GM12878 (cell line): ENCODE data around the gene C15orf39. TPM values are rescaled to one million over a fixed set of nuclear protein-coding genes. Genes with fewer than 3 reads are reported as not detected.

Experiments used
- ATAC-seq: fragments of 200-7000 bp; cut with Tn5 transposase; 3 replicates; pipeline ENCODE4 v1.9.1; 2020; ENCODE audit warnings: mild to moderate bottlenecking, moderate library complexity
- BruUV-seq: library from RNA; stranded (reverse); fragments of 400-500 nt; replicated peaks from 2 replicates; lab custom pipeline; 2021; lab: Mats Ljungman, UMichigan
- CTCF ChIA-PET: fragments of 300-600 bp; sonication (Branson Sonifier 250); formaldehyde crosslinking; extraction: SDS; loops from one replicate; lab custom pipeline; 2021; ENCODE audit warnings: inconsistent platforms; lab: Yijun Ruan, JAX
- POLR2A ChIA-PET: fragments of 350-600 bp; formaldehyde crosslinking; extraction: SDS; loops from one replicate; lab custom pipeline; 2021; ENCODE audit warnings: inconsistent platforms; lab: Charles Lee
- RAD21 ChIA-PET: fragments of 300-600 bp; sonication (Branson Sonifier 250); formaldehyde crosslinking; loops from one replicate; lab custom pipeline; 2023; ENCODE audit warnings: antibody characterized with exemption; ENCODE audit not compliant: unreplicated experiment; lab: Charles Lee
- SMC1A ChIA-PET: fragments of 300-600 bp; sonication (Branson Sonifier 250); formaldehyde crosslinking; loops from one replicate; lab custom pipeline; 2023; ENCODE audit not compliant: unreplicated experiment, uncharacterized antibody; lab: Charles Lee
- DNase-seq: peaks from one replicate; pipeline ENCODE4 v3.0.0-alpha.2; 2011; ENCODE audit warnings: low read depth, low spot score
- FAIRE-seq: peaks from 3 replicates; lab custom pipeline; 2011; peaks lifted over from hg19 to GRCh38; lab: Jason Lieb, UNC
- H2AFZ ChIP-seq: 2 replicates; pipeline ENCODE4 v1.6.0; 2011; ENCODE audit warnings: low read depth, low read length, control low read depth; ENCODE audit not compliant: control insufficient read depth
- H3K27ac ChIP-seq: 2 replicates; pipeline ENCODE4 v1.5.1; 2011; ENCODE audit warnings: control low read depth; ENCODE audit not compliant: control insufficient read depth, insufficient read depth
- H3K27me3 ChIP-seq, 2 experiments: replicated peaks in 1 of 2; 2 replicates each; pipeline versions ENCODE4 v1.6.0 to v1.6.1; 2011; ENCODE audit warnings: low read length in 1 of 2; ENCODE audit not compliant: control insufficient read depth in 2 of 2, insufficient read depth in 2 of 2
- H3K36me3 ChIP-seq, 2 experiments: 2 replicates each; pipeline ENCODE4 v1.5.1; 2011; ENCODE audit warnings: low read length in 1 of 2; ENCODE audit not compliant: control insufficient read depth in 2 of 2, insufficient read depth in 2 of 2
- H3K4me1 ChIP-seq: 2 replicates; pipeline ENCODE4 v1.6.1; 2011; ENCODE audit warnings: mild to moderate bottlenecking, low read length, moderate library complexity, mixed read lengths; ENCODE audit not compliant: control insufficient read depth, insufficient read depth
- H3K4me2 ChIP-seq: 2 replicates; pipeline ENCODE4 v1.6.0; 2011; ENCODE audit warnings: control low read depth; ENCODE audit not compliant: control insufficient read depth, insufficient read depth
- H3K4me3 ChIP-seq: fragments of 200-600 bp; sonication (generic); 2 replicates; pipeline ENCODE4 v1.5.1; 2016
- H3K79me2 ChIP-seq: 2 replicates; pipeline ENCODE4 v1.6.0; 2011; ENCODE audit warnings: low read length; ENCODE audit not compliant: control insufficient read depth, insufficient read depth
- H3K9ac ChIP-seq: 2 replicates; pipeline ENCODE4 v1.8.0; 2011; ENCODE audit warnings: low read length, control low read depth, mixed read lengths; ENCODE audit not compliant: control insufficient read depth, insufficient read depth
- H3K9me3 ChIP-seq: replicated peaks from 3 replicates; pipeline ENCODE4 v1.5.1; 2011; ENCODE audit warnings: mild to moderate bottlenecking, low read length; ENCODE audit not compliant: control insufficient read depth, insufficient read depth
- H4K20me1 ChIP-seq: 2 replicates; pipeline ENCODE4 v1.6.0; 2011; ENCODE audit not compliant: control insufficient read depth, insufficient read depth
- CTCF ChIP-seq, 3 experiments: IDR thresholded peaks in 2 of 3; conservative IDR thresholded peaks in 1 of 3; 2 replicates each; pipeline ENCODE4 v1.5.1; 2011; ENCODE audit warnings: low read depth in 3 of 3, low read length in 3 of 3, mild to moderate bottlenecking in 3 of 3, control low read depth in 2 of 3, moderate library complexity in 2 of 3, inconsistent platforms in 1 of 3, mixed read lengths in 1 of 3; ENCODE audit not compliant: control insufficient read depth in 2 of 3, insufficient read depth in 1 of 3; ENCODE audit errors: extremely low read depth in 1 of 3
- DPF2 ChIP-seq: fragments of 450-650 bp; IDR thresholded peaks from 2 replicates; pipeline ENCODE4 v1.6.1; 2017; ENCODE audit warnings: mild to moderate bottlenecking
- EED ChIP-seq: sonication (generic); IDR thresholded peaks from 2 replicates; pipeline ENCODE4 v1.6.1; 2016; ENCODE audit warnings: antibody characterized with exemption, low read depth
- GATAD2B ChIP-seq: fragments of 450-650 bp; conservative IDR thresholded peaks from 2 replicates; pipeline ENCODE4 v1.6.1; 2017; ENCODE audit warnings: low read depth, mild to moderate bottlenecking, moderate library complexity
- IKZF2 ChIP-seq, 2 experiments: fragments of 450-650 bp; IDR thresholded peaks; 2 replicates each; pipeline ENCODE4 v1.6.1; 2017; ENCODE audit warnings: mild to moderate bottlenecking in 2 of 2, moderate library complexity in 2 of 2
- MLLT1 ChIP-seq: fragments of 450-650 bp; IDR thresholded peaks from 2 replicates; pipeline ENCODE4 v1.6.1; 2016; ENCODE audit warnings: mild to moderate bottlenecking
- NFYB ChIP-seq: IDR thresholded peaks from 2 replicates; pipeline ENCODE4 v1.6.1; 2011; ENCODE audit warnings: low read depth, mild to moderate bottlenecking, low read length, improper control_type of control experiment, moderate library complexity; ENCODE audit not compliant: insufficient read depth
- PAX5 ChIP-seq: IDR thresholded peaks from 2 replicates; pipeline ENCODE4 v1.6.1; 2011; ENCODE audit warnings: low read depth, low read length, borderline replicate concordance
- POLR2AphosphoS2 ChIP-seq: IDR thresholded peaks from 2 replicates; pipeline ENCODE4 v1.6.1; 2011; ENCODE audit warnings: low read depth, mild to moderate bottlenecking, low read length, improper control_type of control experiment, moderate library complexity
- POLR2AphosphoS5 ChIP-seq: IDR thresholded peaks from 2 replicates; pipeline ENCODE4 v1.6.1; 2011; ENCODE audit warnings: mild to moderate bottlenecking, low read length, inconsistent platforms
- PRDM15 ChIP-seq: fragments of 450-650 bp; formaldehyde crosslinking; IDR thresholded peaks from 2 replicates; pipeline ENCODE4 v1.4.0; 2020; ENCODE audit warnings: mild to moderate bottlenecking, moderate library complexity
- RUNX3 ChIP-seq: IDR thresholded peaks from 2 replicates; pipeline ENCODE4 v1.6.1; 2012; ENCODE audit warnings: low read length, inconsistent platforms
- TCF3 ChIP-seq: IDR thresholded peaks from 2 replicates; pipeline ENCODE4 v1.6.1; 2012; ENCODE audit warnings: low read depth, mild to moderate bottlenecking, low read length, borderline replicate concordance; ENCODE audit not compliant: insufficient read depth
- WGBS: methylation state at CpG from one replicate; pipeline ENCODE4 v1.1.6; 2016; ENCODE audit warnings: low lambda C conversion rate; ENCODE audit not compliant: insufficient replicate concordance, insufficient coverage; ENCODE audit errors: missing lambda C conversion rate; 5-methylcytosine and 5-hydroxymethylcytosine counted together
- in situ Hi-C: fragments of 300-500 bp; cut with MboI; formaldehyde crosslinking; loops from 9 replicates; pipeline ENCODE4 v1.14.3; 2018; ENCODE audit warnings: mixed read lengths
- intact Hi-C: fragments of 100-400 bp; cut with micrococcal nuclease; formaldehyde crosslinking; loops from one replicate; pipeline ENCODE4 v1.14.2; 2022; ENCODE audit not compliant: unreplicated experiment
- polyA plus RNA-seq, 11 experiments: library from polyadenylated mRNA; depleted of rRNA in 4 of 11; unstranded in 6 of 11; stranded (reverse) in 5 of 11; fragments of >200 nt; fragmentation: Nextera tagmentation in 4 of 11; fragmentation: Illumina TruSeq in 1 of 11; extraction: Ambion mirVana in 4 of 11; extraction: Trizol in 1 of 11; gene quantifications; 1 replicate in 1 of 11; 2 replicates in 10 of 11; pipeline versions ENCODE4 v1.2.1 to v1.2.3, GENCODE V29; 2011 to 2016; ENCODE audit warnings: inconsistent platforms in 2 of 11, missing spikeins in 2 of 11, low read depth in 1 of 11
- total RNA-seq, 4 experiments: library from RNA; depleted of rRNA in 3 of 4; stranded (reverse); fragments of >200 nt in 3 of 4; fragmentation: Illumina TruSeq in 1 of 4; extraction: Trizol in 1 of 4; gene quantifications; 2 replicates each; pipeline versions ENCODE4 v1.2.1 to v1.2.3, GENCODE V29; 2013 to 2021

Gene C15orf39
- total and polyA plus RNA-seq, 10 of the 15 experiments (the other 5 are each of a cell fraction or from before 2014, with no cell fraction given), result 2.3 to 139 (median 33.0) TPM

- DNase-seq, result no peak
- Histone ChIP-seq H3K27ac (no peak overlapping the region), H3K9ac (no peak overlapping the region)
- intact Hi-C loops, result no loop called here
- ChIA-PET SMC1A (no interaction called here), RAD21 (interaction anchor here (0.9 kb wide), 1 partner anchor 121 kb away, joined by 5 read pairs; no protein-coding TSS in a partner anchor)
- no peak for TF ChIP-seq PAX5
- no peak for TF ChIP-seq POLR2AphosphoS2
- no peak for TF ChIP-seq CTCF (IDR thresholded peaks at IDR 0.05 in 2 of 3, conservative IDR thresholded peaks at IDR 0.05 in 1 of 3; ENCODE audit: control insufficient read depth in 2 of 3, extremely low read depth in 1 of 3, insufficient read depth in 1 of 3, low read depth in 3 of 3, low read length in 3 of 3)
- TF ChIP-seq RUNX3, result no peak
- no peak for TF ChIP-seq IKZF2 (IDR thresholded peaks at IDR 0.05)
- no peak for TF ChIP-seq EED
- TF ChIP-seq POLR2AphosphoS5, result no peak
- no peak for TF ChIP-seq MLLT1
- TF ChIP-seq NFYB, result no peak
- TF ChIP-seq GATAD2B, result no peak
- no peak for TF ChIP-seq PRDM15 (CRISPR knock-in tag)
- no peak for TF ChIP-seq DPF2
- TF ChIP-seq TCF3, result no peak
- TF ChIP-seq, all 136 proteins: peak for 0
- no peaks in the 10 kb centered on the region for H3K9me3 ChIP-seq
- BruUV-seq, result no TSS peak
- no peak for FAIRE-seq
- no peaks in the 10 kb centered on the region for H3K27me3 ChIP-seq
- peaks cover 22% of the 10 kb centered on the region for H3K4me1 ChIP-seq
- in situ Hi-C loops, result no loop called here
- H3K4me3 ChIP-seq, result no peak overlapping the region
- 75% methylated on average over 4 of the region's 4 CpGs for WGBS
- no peaks in the 10 kb centered on the region; the same call in 1 of the 2 replicates for H4K20me1 ChIP-seq
- ATAC-seq, result no peak
- ChIA-PET CTCF (no interaction called here), POLR2A (interaction anchor here (0.6 kb wide), 1 partner anchor 46 kb away, joined by 3 read pairs; no protein-coding TSS in a partner anchor)
- no peak overlapping the region for H3K4me2 ChIP-seq
- no peaks in the 10 kb centered on the region for H3K79me2 ChIP-seq
- no peak overlapping the region for H2AFZ ChIP-seq
- H3K36me3 ChIP-seq, result no peaks in the 10 kb centered on the region
Observed at GRCh38 chr15:75176396-75176761, 25.3 kb upstream of the C15orf39 start.
